Endothelial cell of umbilical vein (primary cell): ENCODE results near the gene MAP4K2. TPM values are rescaled to one million over a fixed set of nuclear protein-coding genes. Genes with fewer than 3 reads are reported as not detected.

ENCODE experiments used
- BruUV-seq: library from RNA; stranded (reverse); fragments of 400-500 nt; replicated peaks from 2 replicates; lab custom pipeline; 2021; lab: Mats Ljungman, UMichigan
- CTCF ChIA-PET: fragments of 300-600, 350-600 bp; sonication (Branson Sonifier 250); formaldehyde crosslinking; loops from one replicate; lab custom pipeline; 2021; ENCODE audit warnings: antibody characterized with exemption, inconsistent platforms; lab: Charles Lee
- POLR2A ChIA-PET: fragments of 300-600, 350-600 bp; sonication (Branson Sonifier 250); formaldehyde crosslinking; loops from one replicate; lab custom pipeline; 2021; ENCODE audit warnings: antibody characterized with exemption, inconsistent platforms; lab: Charles Lee
- DNase-seq: peaks from one replicate; pipeline ENCODE4 v3.0.0-alpha.2; 2011; ENCODE audit warnings: low read depth, low spot score
- FAIRE-seq: peaks from 2 replicates; lab custom pipeline; 2011; peaks lifted over from hg19 to GRCh38; lab: Jason Lieb, UNC
- H2AFZ ChIP-seq: 2 replicates; pipeline ENCODE4 v1.6.0; 2012; ENCODE audit warnings: low read depth, low read length, control low read depth, inconsistent platforms
- H3K27ac ChIP-seq: 2 replicates; pipeline ENCODE4 v1.5.1; 2011; ENCODE audit warnings: low read depth, mild to moderate bottlenecking, control low read depth, low read length, moderate library complexity; ENCODE audit not compliant: insufficient read depth
- H3K27me3 ChIP-seq, 2 experiments: 2 replicates each; pipeline versions ENCODE4 v1.6.0 to v1.6.1; 2011; ENCODE audit warnings: low read length in 2 of 2, mixed read lengths in 1 of 2; ENCODE audit not compliant: control insufficient read depth in 2 of 2, insufficient read depth in 2 of 2
- H3K36me3 ChIP-seq, 2 experiments: 2 replicates in 1 of 2; 3 replicates in 1 of 2; pipeline ENCODE4 v1.5.1; 2011; ENCODE audit warnings: low read length in 2 of 2, mild to moderate bottlenecking in 1 of 2, moderate library complexity in 1 of 2; ENCODE audit not compliant: control insufficient read depth in 2 of 2, insufficient read depth in 2 of 2; ENCODE audit errors: extremely low read depth in 1 of 2
- H3K4me1 ChIP-seq: 3 replicates; pipeline ENCODE4 v1.5.1; 2011; ENCODE audit warnings: mild to moderate bottlenecking, low read length; ENCODE audit not compliant: control insufficient read depth, insufficient read depth; ENCODE audit errors: extremely low read depth
- H3K4me2 ChIP-seq: 2 replicates; pipeline ENCODE4 v1.6.1; 2011; ENCODE audit warnings: low read length, control low read depth, mixed read lengths; ENCODE audit not compliant: insufficient read depth
- H3K4me3 ChIP-seq, 3 experiments: fragments of 200-600 bp in 1 of 3; sonication (generic), shearing (Covaris generic) in 1 of 3; replicated peaks in 1 of 3; 2 replicates each; pipeline ENCODE4 v1.5.1; 2011 to 2016; ENCODE audit warnings: control low read depth in 3 of 3, low read length in 3 of 3, mild to moderate bottlenecking in 2 of 3, inconsistent platforms in 1 of 3, low read depth in 1 of 3, moderate library complexity in 1 of 3; ENCODE audit not compliant: insufficient read depth in 1 of 3
- H3K79me2 ChIP-seq: 2 replicates; pipeline ENCODE4 v1.6.0; 2012; ENCODE audit warnings: low read length, inconsistent platforms; ENCODE audit not compliant: control insufficient read depth, insufficient read depth
- H3K9ac ChIP-seq: replicated peaks from 2 replicates; pipeline ENCODE3; 2011; ENCODE audit warnings: low read length, control low read depth; ENCODE audit not compliant: insufficient read depth; ENCODE audit errors: extremely low read depth
- H3K9me1 ChIP-seq: replicated peaks from 3 replicates; pipeline ENCODE4 v1.6.0; 2011; ENCODE audit warnings: mild to moderate bottlenecking, low read length; ENCODE audit not compliant: control insufficient read depth, insufficient read depth; ENCODE audit errors: extremely low read depth
- H3K9me3 ChIP-seq: replicated peaks from 2 replicates; pipeline ENCODE4 v1.5.1; 2012; ENCODE audit warnings: low read length, inconsistent platforms; ENCODE audit not compliant: control insufficient read depth, insufficient read depth
- H4K20me1 ChIP-seq: replicated peaks from 2 replicates; pipeline ENCODE3; 2011; ENCODE audit warnings: mild to moderate bottlenecking, low read length; ENCODE audit not compliant: control insufficient read depth, insufficient read depth; ENCODE audit errors: extremely low read depth
- EZH2 ChIP-seq: IDR thresholded peaks from 2 replicates; pipeline ENCODE4 v1.6.1; 2012; ENCODE audit warnings: borderline replicate concordance, low read depth, mild to moderate bottlenecking, moderate library complexity, low read length, inconsistent platforms; ENCODE audit not compliant: severe bottlenecking
- FOS ChIP-seq: IDR thresholded peaks from 2 replicates; pipeline ENCODE4 v1.6.1; 2011; ENCODE audit warnings: mild to moderate bottlenecking, low read length, moderate library complexity, borderline replicate concordance; ENCODE audit not compliant: insufficient read depth
- GATA2 ChIP-seq: IDR thresholded peaks from 2 replicates; pipeline ENCODE4 v1.7.0; 2011; ENCODE audit warnings: low read depth, mild to moderate bottlenecking, moderate library complexity, mixed read lengths, low read length; ENCODE audit not compliant: insufficient read length, insufficient read depth
- JUN ChIP-seq: IDR thresholded peaks from 2 replicates; pipeline ENCODE4 v1.6.1; 2011; ENCODE audit warnings: borderline replicate concordance, low read depth; ENCODE audit not compliant: insufficient read length, insufficient read depth
- MAX ChIP-seq: IDR thresholded peaks from 2 replicates; pipeline ENCODE4 v1.6.1; 2011; ENCODE audit not compliant: insufficient read depth, insufficient read length
- MYC ChIP-seq: IDR thresholded peaks from one replicate; pipeline ENCODE4 v1.6.1; 2011; ENCODE audit warnings: mild to moderate bottlenecking, low read depth, low read length
- POLR2A ChIP-seq: IDR thresholded peaks from 2 replicates; pipeline ENCODE4 v1.6.1; 2012; ENCODE audit warnings: low read depth, mild to moderate bottlenecking, control low read depth, low read length
- POLR2AphosphoS5 ChIP-seq: IDR thresholded peaks from 2 replicates; pipeline ENCODE4 v1.6.1; 2012; ENCODE audit warnings: low read depth, mild to moderate bottlenecking, control low read depth, low read length, moderate library complexity; ENCODE audit not compliant: insufficient read depth
- dilution Hi-C: fragments of 300-500 bp; cut with MboI; formaldehyde crosslinking; loops from one replicate; pipeline ENCODE4 v1.15.0; 2019; ENCODE audit warnings: low sequenced_read_pairs; ENCODE audit not compliant: extremely low pct_ligation_motif_present
- intact Hi-C: fragments of 100-400 bp; cut with micrococcal nuclease; formaldehyde crosslinking; loops from one replicate; pipeline ENCODE4 v1.10.0; 2022
- polyA plus RNA-seq, 4 experiments: library from polyadenylated mRNA; depleted of rRNA in 3 of 4; stranded (reverse) in 3 of 4; unstranded in 1 of 4; fragments of >200 nt; gene quantifications; 2 replicates each; pipeline versions ENCODE4 v1.2.1 to v1.2.3, GENCODE V29; 2011 to 2012; ENCODE audit warnings: missing spikeins in 1 of 4
- total RNA-seq: library from RNA; stranded (reverse); gene quantifications from 2 replicates; pipeline ENCODE4 v1.2.3, GENCODE V29; 2021
- TF ChIP-seq, protein P1 (sequence below), 2 donors: IDR thresholded peaks; 1 replicate in 1 of 2; 2 replicates in 1 of 2; pipeline ENCODE4 v1.5.1; 2011; ENCODE audit warnings: low read length in 2 of 2, mild to moderate bottlenecking in 2 of 2, moderate library complexity in 2 of 2, control low read depth in 1 of 2, inconsistent platforms in 1 of 2, low read depth in 1 of 2; ENCODE audit not compliant: insufficient read depth in 1 of 2; ENCODE audit errors: extremely low read depth in 1 of 2

MAP4K2 gene
- total and polyA plus RNA-seq, 2 donors (not counting 3 experiments of a cell fraction or from before 2014, with no cell fraction given), result 43.3 to 44.0 TPM

- DNase-seq (no peak), FAIRE-seq (no peak)
- BruUV-seq, result no TSS peak
- Histone ChIP-seq H3K4me2 (peak overlapping the region; percentile 91), H3K9me1 (no peaks in the 10 kb centered on the region), H3K27me3 (no peaks in the 10 kb centered on the region), H3K4me3 (peak overlapping the region; percentile 7 to 85 (median 75)), H2AFZ (no peak overlapping the region), H4K20me1 (peaks cover 21% of the 10 kb centered on the region), H3K79me2 (peaks cover 57% of the 10 kb centered on the region), H3K27ac (peak overlapping the region; percentile 2), H3K9me3 (no peaks in the 10 kb centered on the region), H3K36me3 (peaks cover 21 to 31% of the 10 kb centered on the region in 2 experiments), H3K4me1 (peaks cover 38% of the 10 kb centered on the region), H3K9ac (peak overlapping the region; percentile 65)
- POLR2A ChIA-PET, result no interaction called here
- intact Hi-C loops, result loop anchor here (1.0 kb wide), 1 partner anchor 117 kb away; no protein-coding TSS in a partner anchor
- TF ChIP-seq MAX (no peak), EZH2 (no peak), POLR2AphosphoS5 (no peak), GATA2 (no peak), POLR2A (no peak), MYC (no peak), FOS (no peak), JUN (no peak)
- TF ChIP-seq, protein P1, sequence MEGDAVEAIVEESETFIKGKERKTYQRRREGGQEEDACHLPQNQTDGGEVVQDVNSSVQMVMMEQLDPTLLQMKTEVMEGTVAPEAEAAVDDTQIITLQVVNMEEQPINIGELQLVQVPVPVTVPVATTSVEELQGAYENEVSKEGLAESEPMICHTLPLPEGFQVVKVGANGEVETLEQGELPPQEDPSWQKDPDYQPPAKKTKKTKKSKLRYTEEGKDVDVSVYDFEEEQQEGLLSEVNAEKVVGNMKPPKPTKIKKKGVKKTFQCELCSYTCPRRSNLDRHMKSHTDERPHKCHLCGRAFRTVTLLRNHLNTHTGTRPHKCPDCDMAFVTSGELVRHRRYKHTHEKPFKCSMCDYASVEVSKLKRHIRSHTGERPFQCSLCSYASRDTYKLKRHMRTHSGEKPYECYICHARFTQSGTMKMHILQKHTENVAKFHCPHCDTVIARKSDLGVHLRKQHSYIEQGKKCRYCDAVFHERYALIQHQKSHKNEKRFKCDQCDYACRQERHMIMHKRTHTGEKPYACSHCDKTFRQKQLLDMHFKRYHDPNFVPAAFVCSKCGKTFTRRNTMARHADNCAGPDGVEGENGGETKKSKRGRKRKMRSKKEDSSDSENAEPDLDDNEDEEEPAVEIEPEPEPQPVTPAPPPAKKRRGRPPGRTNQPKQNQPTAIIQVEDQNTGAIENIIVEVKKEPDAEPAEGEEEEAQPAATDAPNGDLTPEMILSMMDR (IDR thresholded peaks at IDR 0.05; ENCODE audit: extremely low read depth in 1 of 2, insufficient read depth in 1 of 2, low read depth in 1 of 2, low read length in 2 of 2), result no peak
- dilution Hi-C loops, result no loop called here
- CTCF ChIA-PET, result interaction anchor here (0.8 to 1.4 kb wide), 2 partner anchors 12 to 14 kb away, joined by 3 to 6 read pairs; no protein-coding TSS in a partner anchor
Measured at GRCh38 chr11:64776875-64777274, 26.1 kb downstream of the MAP4K2 start.
